HuH-7.5 (cell line): Measurements from ENCODE around the gene AHCYL1.
A peak's percentile ranks its signal among the peaks of the same experiment; 100 is the strongest.

Source experiments
- DNase-seq: peaks from one replicate; pipeline ENCODE4 v3.0.0; 2011; ENCODE audit warnings: low spot score

Gene AHCYL1

GRCh38 chr1:110039641-110040040 lies 55.1 kb downstream of the AHCYL1 start:
- no peak for DNase-seq

GRCh38 chr1:110040548-110040947 lies 56.0 kb downstream of the AHCYL1 start:
- no peak for DNase-seq

GRCh38 chr1:110043016-110043415 lies 58.5 kb downstream of the AHCYL1 start:
- DNase-seq = no peak

- no peak for DNase-seq
Measured at GRCh38 chr1:110047463-110047862, 62.9 kb downstream of the AHCYL1 start.

GRCh38 chr1:110048240-110048639 lies 63.7 kb downstream of the AHCYL1 start:
- DNase-seq = no peak

- DNase-seq = no peak
Measured at GRCh38 chr1:110048923-110049601, 64.5 kb downstream of the AHCYL1 start.

- no peak for DNase-seq
Measured at GRCh38 chr1:110049801-110050601, 65.4 kb downstream of the AHCYL1 start.

GRCh38 chr1:110050602-110051261 lies 66.2 kb downstream of the AHCYL1 start:
- no peak for DNase-seq

- no peak for DNase-seq
Measured at GRCh38 chr1:110051262-110051648, 66.7 kb downstream of the AHCYL1 start.

- DNase-seq = peak; percentile 68
Measured at GRCh38 chr1:110053552-110054428, 69.2 kb downstream of the AHCYL1 start.

- no peak for DNase-seq
Measured at GRCh38 chr1:110055493-110056284, 71.1 kb downstream of the AHCYL1 start.

- DNase-seq = no peak
Measured at GRCh38 chr1:110056285-110056683, 71.7 kb downstream of the AHCYL1 start.

GRCh38 chr1:110056776-110057175 lies 72.2 kb downstream of the AHCYL1 start:
- DNase-seq = no peak

GRCh38 chr1:110057963-110058518 lies 73.5 kb downstream of the AHCYL1 start:
- no peak for DNase-seq

- DNase-seq = no peak
Measured at GRCh38 chr1:110058591-110058990, 74.0 kb downstream of the AHCYL1 start.

GRCh38 chr1:110059133-110059863 lies 74.7 kb downstream of the AHCYL1 start:
- no peak for DNase-seq

- peak; percentile 50 for DNase-seq
Measured at GRCh38 chr1:110060034-110060661, 75.6 kb downstream of the AHCYL1 start.

GRCh38 chr1:110060662-110061060 lies 76.1 kb downstream of the AHCYL1 start:
- DNase-seq = no peak

- DNase-seq = no peak
Measured at GRCh38 chr1:110061341-110061740, 76.8 kb downstream of the AHCYL1 start.

- DNase-seq = no peak
Measured at GRCh38 chr1:110062612-110063011, 78.0 kb downstream of the AHCYL1 start.
